ENCODE results near the gene CCDC170. TPM values are rescaled to one million over a fixed set of nuclear protein-coding genes. Genes with fewer than 3 reads are reported as not detected.
"Not testable (repeated sequence)": the region's sequence is repeated elsewhere in the genome, so short reads cannot be mapped to it uniquely, and the experiment has no call there.

The CCDC170 gene
- not detected for polyA plus RNA-seq (ENCODE audit: low read depth in 6 of 6)

- ATAC-seq (ENCODE audit: low read depth in 2 of 2) = peak; percentile 47 to 56
- peak; percentile 1 for DNase-seq
- no peaks in the 10 kb centered on the region for H3K36me3 Mint-ChIP-seq
- H3K9me3 Mint-ChIP-seq = no peaks in the 10 kb centered on the region
- peaks cover 29 to 47% (median 40%) of the 10 kb centered on the region in 3 donors for H3K27me3 Mint-ChIP-seq
- H3K4me1 Mint-ChIP-seq = peaks cover 12 to 17% (median 14%) of the 10 kb centered on the region in 3 donors
- peak within 1 kb of the TSS; percentile 2 to 84 (median 74) for H3K4me3 Mint-ChIP-seq
- no peak within 1 kb of the TSS for H3K27ac Mint-ChIP-seq
Measured at GRCh38 chr6:151493804-151494234, at the start of gene CCDC170. Gene CCDC170 (plus strand): TSS chr6:151494017. CDS start chr6:151494129, 112 bp downstream.

- Mint-ChIP-seq H3K27ac (no peak overlapping the region), H3K27me3 (no peaks in the 10 kb centered on the region), H3K36me3 (no peaks in the 10 kb centered on the region), H3K9me3 (no peaks in the 10 kb centered on the region), H3K4me3 (no peak overlapping the region), H3K4me1 (peaks cover 14 to 26% (median 23%) of the 10 kb centered on the region in 3 donors)
- DNase-seq = no peak
- ATAC-seq (ENCODE audit: low read depth in 2 of 2) = no peak
Measured at GRCh38 chr6:151445482-151445881, 48.3 kb upstream of the CCDC170 start.

DNA sequence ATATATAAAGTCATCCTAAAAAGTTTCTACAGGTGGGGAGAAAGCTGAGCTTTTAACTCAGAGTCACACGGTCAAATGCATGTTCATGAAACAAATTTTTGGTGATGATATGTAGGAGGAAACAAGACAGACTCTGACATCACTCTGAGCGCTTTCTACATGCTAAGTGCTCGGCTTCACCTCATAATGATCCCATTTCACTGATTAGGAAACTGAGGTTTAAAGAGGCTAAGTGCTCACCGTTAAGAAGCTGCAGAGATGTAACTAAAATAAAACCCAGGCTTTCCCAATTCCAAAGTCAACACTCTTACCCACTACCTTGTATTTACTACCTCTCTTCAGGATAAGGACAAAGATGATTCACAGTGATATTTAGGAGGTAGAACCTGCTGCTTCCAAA is 46.6 kb upstream of the CCDC170 start:
- Mint-ChIP-seq H3K27ac (peak overlapping the region in 1 of 6 donors; percentile 55), H3K36me3 (no peaks in the 10 kb centered on the region), H3K4me3 (peak overlapping the region in 1 of 8 donors; percentile 25), H3K27me3 (no peaks in the 10 kb centered on the region), H3K9me3 (peaks cover 0 to 4% (median 0%) of the 10 kb centered on the region in 7 donors), H3K4me1 (peaks cover 15 to 26% (median 24%) of the 10 kb centered on the region in 3 donors)
- ATAC-seq (ENCODE audit: low read depth in 2 of 2) = no peak
- DNase-seq = no peak

DNA sequence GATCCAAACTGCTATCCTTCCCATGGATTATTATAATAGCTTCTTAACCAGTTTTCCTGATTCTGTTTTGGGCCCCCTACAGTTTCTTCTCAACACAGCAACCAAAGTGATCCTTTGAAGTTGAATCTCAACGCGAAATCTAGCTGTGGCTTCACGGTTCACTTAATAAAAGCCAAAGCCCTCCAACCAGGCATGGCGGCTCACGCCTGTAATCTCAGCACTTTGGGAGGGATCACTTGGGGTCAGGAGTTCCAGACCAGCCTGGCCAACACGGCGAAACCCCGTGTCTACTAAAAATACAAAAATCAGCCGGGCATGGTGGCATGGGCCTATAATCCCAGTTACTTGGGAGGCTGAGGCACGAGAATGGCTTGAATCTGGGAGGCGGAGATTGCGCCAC is 45.2 kb upstream of the CCDC170 start:
- ATAC-seq (ENCODE audit: low read depth in 2 of 2) (no peak), DNase-seq (no peak)
- Mint-ChIP-seq H3K4me3 (peak overlapping the region in 3 of 8 donors; percentile 21 to 29 (median 22)), H3K27me3 (no peaks in the 10 kb centered on the region), H3K9me3 (peaks cover 0 to 5% (median 0%) of the 10 kb centered on the region in 7 donors), H3K36me3 (no peaks in the 10 kb centered on the region), H3K4me1 (peaks cover 19 to 34% (median 21%) of the 10 kb centered on the region in 3 donors), H3K27ac (peak overlapping the region in 1 of 6 donors; percentile 34)

- Mint-ChIP-seq H3K4me3 (peak overlapping the region; percentile 93 to 99 (median 98)), H3K27ac (peak overlapping the region in 4 of 6 donors; percentile 28 to 94 (median 62)), H3K4me1 (peaks cover 18 to 41% (median 21%) of the 10 kb centered on the region in 3 donors)
- H3K9me3 Mint-ChIP-seq; H3K36me3 Mint-ChIP-seq; ATAC-seq (ENCODE audit: low read depth in 2 of 2); DNase-seq; H3K27me3 Mint-ChIP-seq: not testable (repeated sequence)
Measured at GRCh38 chr6:151450928-151451327, 42.9 kb upstream of the CCDC170 start.

GRCh38 chr6:151451417-151451949 is 42.3 kb upstream of the CCDC170 start:
- DNase-seq (no peak), ATAC-seq (ENCODE audit: low read depth in 2 of 2) (peak; percentile 20)
- peak overlapping the region; percentile 93 to 99 (median 98) for H3K4me3 Mint-ChIP-seq

GRCh38 chr6:151451950-151452749 is 41.7 kb upstream of the CCDC170 start, which contains the start of gene RMND1:
Gene RMND1 (minus strand): TSS chr6:151452126. CDS start chr6:151445811, 6,315 bp downstream.
- peaks cover 23 to 41% (median 25%) of the 10 kb centered on the region in 3 donors for H3K4me1 Mint-ChIP-seq
- peaks cover 0 to 5% (median 0%) of the 10 kb centered on the region in 7 donors for H3K9me3 Mint-ChIP-seq
- ATAC-seq (ENCODE audit: low read depth in 2 of 2) = peak; percentile 92 to 94
- no peaks in the 10 kb centered on the region for H3K27me3 Mint-ChIP-seq
- H3K36me3 Mint-ChIP-seq = no peaks in the 10 kb centered on the region
- peak within 1 kb of the TSS; percentile 93 to 99 (median 95) for H3K27ac Mint-ChIP-seq
- peak within 1 kb of the TSS; percentile 93 to 99 (median 98) for H3K4me3 Mint-ChIP-seq
- peak; percentile 99 for DNase-seq

More at GRCh38 chr6:151451417-151451949, 42.3 kb upstream of the CCDC170 start:
- H3K9me3 Mint-ChIP-seq = peaks cover 0 to 5% (median 0%) of the 10 kb centered on the region in 7 donors
- H3K27me3 Mint-ChIP-seq = no peaks in the 10 kb centered on the region
- H3K27ac Mint-ChIP-seq = peak overlapping the region; percentile 90 to 99 (median 95)
- no peaks in the 10 kb centered on the region for H3K36me3 Mint-ChIP-seq
- peaks cover 18 to 41% (median 21%) of the 10 kb centered on the region in 3 donors for H3K4me1 Mint-ChIP-seq

GRCh38 chr6:151452750-151453427 is 40.9 kb upstream of the CCDC170 start:
- ATAC-seq (ENCODE audit: low read depth in 2 of 2) (no peak), DNase-seq (no peak)
- H3K4me1 Mint-ChIP-seq = peaks cover 25 to 41% (median 26%) of the 10 kb centered on the region in 3 donors
- peaks cover 0 to 5% (median 0%) of the 10 kb centered on the region in 7 donors for H3K9me3 Mint-ChIP-seq
- peaks cover 0 to 3% of the 10 kb centered on the region in 2 donors for H3K36me3 Mint-ChIP-seq
- H3K4me3 Mint-ChIP-seq = peak overlapping the region; percentile 93 to 99 (median 98)
- H3K27ac Mint-ChIP-seq = peak overlapping the region; percentile 72 to 97 (median 94)
- no peaks in the 10 kb centered on the region for H3K27me3 Mint-ChIP-seq

DNA sequence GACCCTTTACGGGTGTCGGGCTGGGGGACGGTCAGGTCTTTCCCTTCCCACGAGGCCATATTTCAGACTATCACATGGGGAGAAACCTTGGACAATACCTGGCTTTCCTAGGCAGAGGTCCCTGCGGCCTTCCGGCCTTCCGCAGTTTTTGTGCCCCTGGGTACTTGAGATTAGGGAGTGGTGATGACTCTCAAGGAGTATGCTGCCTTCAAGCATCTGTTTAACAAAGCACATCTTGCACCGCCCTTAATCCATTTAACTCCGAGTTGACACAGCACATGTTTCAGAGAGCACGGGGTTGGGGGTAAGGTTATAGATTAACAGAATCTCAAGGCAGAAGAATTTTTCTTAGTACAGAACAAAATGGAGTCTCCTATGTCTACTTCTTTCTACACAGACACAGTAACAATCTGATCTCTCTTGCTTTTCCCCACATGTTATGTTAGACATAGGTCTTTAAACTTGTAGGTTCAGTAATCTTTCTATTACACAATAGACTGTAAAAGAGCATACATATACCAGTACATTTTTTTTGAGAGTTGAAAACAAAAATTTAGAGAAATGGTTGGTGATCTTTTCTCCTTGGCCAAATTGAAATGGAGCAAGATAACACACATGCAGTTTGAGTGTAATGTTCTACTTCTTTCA is 37.9 kb upstream of the CCDC170 start:
- not testable (repeated sequence) for H3K9me3 Mint-ChIP-seq; H3K27ac Mint-ChIP-seq; H3K36me3 Mint-ChIP-seq; H3K27me3 Mint-ChIP-seq; DNase-seq; ATAC-seq (ENCODE audit: low read depth in 2 of 2)
- peak overlapping the region in 1 of 8 donors; percentile 43 for H3K4me3 Mint-ChIP-seq
- H3K4me1 Mint-ChIP-seq = peaks cover 16 to 34% (median 17%) of the 10 kb centered on the region in 3 donors

GRCh38 chr6:151461673-151462072 is 32.1 kb upstream of the CCDC170 start:
- Mint-ChIP-seq H3K36me3 (peaks cover 8 to 12% of the 10 kb centered on the region in 2 donors), H3K4me1 (peaks cover 12 to 16% (median 12%) of the 10 kb centered on the region in 3 donors), H3K27me3 (no peaks in the 10 kb centered on the region), H3K9me3 (peaks cover 0 to 1% (median 0%) of the 10 kb centered on the region in 7 donors), H3K4me3 (no peak overlapping the region), H3K27ac (no peak overlapping the region)
- no peak for DNase-seq
- ATAC-seq (ENCODE audit: low read depth in 2 of 2) = no peak

DNA sequence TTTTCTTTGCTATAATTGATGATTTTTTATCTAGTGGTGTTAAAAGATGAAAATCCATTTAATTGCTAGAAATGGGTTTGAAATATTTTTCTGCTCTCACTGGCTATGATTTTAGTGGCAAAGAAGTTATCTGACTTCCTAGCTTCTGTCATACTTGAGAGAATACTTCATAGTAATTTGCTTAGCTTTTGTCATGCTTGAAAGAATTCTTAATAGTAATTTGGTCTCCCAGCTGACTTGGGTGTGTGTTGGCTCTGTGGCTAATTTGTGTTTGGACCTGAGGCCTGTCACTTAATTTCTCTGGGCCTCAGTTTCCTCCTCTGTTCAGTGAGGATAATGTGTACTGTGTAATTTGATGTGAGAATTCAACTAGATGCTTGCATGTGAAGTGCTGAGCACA is 29.1 kb upstream of the CCDC170 start:
- Mint-ChIP-seq H3K9me3 (peaks cover 0 to 1% (median 0%) of the 10 kb centered on the region in 7 donors), H3K4me3 (peak overlapping the region in 1 of 8 donors; percentile 41), H3K36me3 (peaks cover 7 to 16% of the 10 kb centered on the region in 2 donors), H3K27ac (peak overlapping the region in 1 of 6 donors; percentile 14), H3K27me3 (no peaks in the 10 kb centered on the region), H3K4me1 (peaks cover 12 to 16% (median 13%) of the 10 kb centered on the region in 3 donors)
- DNase-seq = no peak
- ATAC-seq (ENCODE audit: low read depth in 2 of 2) = peak in 1 of 2 donors; percentile 28

- ATAC-seq (ENCODE audit: low read depth in 2 of 2) (peak in 1 of 2 donors; percentile 30), DNase-seq (peak; percentile 31)
- Mint-ChIP-seq H3K27me3 (no peaks in the 10 kb centered on the region), H3K4me1 (peaks cover 0 to 9% (median 6%) of the 10 kb centered on the region in 3 donors), H3K36me3 (no peaks in the 10 kb centered on the region), H3K4me3 (peak overlapping the region in 2 of 8 donors; percentile 1 to 42), H3K27ac (no peak overlapping the region), H3K9me3 (no peaks in the 10 kb centered on the region)
Measured at GRCh38 chr6:151475653-151476523, 17.9 kb upstream of the CCDC170 start.

All from naive B cell (primary cell).